Astrocyte (in vitro differentiated cells and primary cell): ENCODE results near the gene SUMF1.

Experiments
- EZH2 ChIP-seq: IDR thresholded peaks from 2 replicates; pipeline ENCODE4 v1.6.1; 2012; ENCODE audit warnings: mild to moderate bottlenecking, low read length, inconsistent platforms; ENCODE audit not compliant: insufficient read depth
- TF ChIP-seq, protein P1 (sequence below): IDR thresholded peaks from 2 replicates; pipeline ENCODE4 v1.5.1; 2011; ENCODE audit warnings: low read depth, mild to moderate bottlenecking, inconsistent platforms, low read length, moderate library complexity; ENCODE audit not compliant: insufficient read depth

DNA sequence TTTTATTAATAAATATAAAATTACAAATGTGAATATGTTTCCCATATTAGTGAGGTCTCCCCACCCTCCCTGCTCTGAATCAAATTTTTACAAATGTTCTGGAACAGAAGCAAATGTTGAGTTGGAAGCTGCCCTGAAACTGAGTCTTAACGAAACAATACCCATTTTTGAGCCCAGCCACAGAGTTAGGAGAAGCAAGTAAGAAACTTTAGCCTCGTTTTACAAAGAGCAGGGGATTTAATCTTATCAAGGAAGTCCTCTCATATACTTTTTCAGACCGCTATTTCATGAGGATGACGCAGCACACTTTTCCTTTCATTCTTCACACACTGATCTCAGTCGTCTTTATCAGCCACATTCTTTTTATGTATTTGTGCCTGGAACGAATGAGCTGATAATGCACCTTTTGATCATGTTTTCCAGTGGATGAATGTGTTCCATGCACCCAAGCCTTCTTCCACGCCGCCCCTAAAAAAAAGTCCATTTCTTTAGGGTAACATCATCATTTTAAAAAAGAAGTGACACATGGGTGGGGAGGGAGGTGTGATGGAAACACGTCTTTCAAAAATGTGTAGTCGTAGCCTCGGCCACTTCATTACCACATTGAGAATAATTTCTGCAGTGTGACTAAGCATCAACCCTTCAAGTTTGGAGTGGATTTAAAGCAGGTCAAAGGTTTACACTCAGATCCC lies 115.8 kb downstream of the SUMF1 start:
- TF ChIP-seq EZH2, result no peak
- TF ChIP-seq, protein P1, sequence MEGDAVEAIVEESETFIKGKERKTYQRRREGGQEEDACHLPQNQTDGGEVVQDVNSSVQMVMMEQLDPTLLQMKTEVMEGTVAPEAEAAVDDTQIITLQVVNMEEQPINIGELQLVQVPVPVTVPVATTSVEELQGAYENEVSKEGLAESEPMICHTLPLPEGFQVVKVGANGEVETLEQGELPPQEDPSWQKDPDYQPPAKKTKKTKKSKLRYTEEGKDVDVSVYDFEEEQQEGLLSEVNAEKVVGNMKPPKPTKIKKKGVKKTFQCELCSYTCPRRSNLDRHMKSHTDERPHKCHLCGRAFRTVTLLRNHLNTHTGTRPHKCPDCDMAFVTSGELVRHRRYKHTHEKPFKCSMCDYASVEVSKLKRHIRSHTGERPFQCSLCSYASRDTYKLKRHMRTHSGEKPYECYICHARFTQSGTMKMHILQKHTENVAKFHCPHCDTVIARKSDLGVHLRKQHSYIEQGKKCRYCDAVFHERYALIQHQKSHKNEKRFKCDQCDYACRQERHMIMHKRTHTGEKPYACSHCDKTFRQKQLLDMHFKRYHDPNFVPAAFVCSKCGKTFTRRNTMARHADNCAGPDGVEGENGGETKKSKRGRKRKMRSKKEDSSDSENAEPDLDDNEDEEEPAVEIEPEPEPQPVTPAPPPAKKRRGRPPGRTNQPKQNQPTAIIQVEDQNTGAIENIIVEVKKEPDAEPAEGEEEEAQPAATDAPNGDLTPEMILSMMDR, result no peak
